Transverse colon (tissue), 4 donors: ENCODE results near the gene NFASC.

Source experiments
- EP300 ChIP-seq: sonication (generic); formaldehyde crosslinking; IDR thresholded peaks from one replicate; pipeline ENCODE4 v1.6.1; 2017; ENCODE audit warnings: antibody characterized with exemption, low read depth
- POLR2A ChIP-seq: fragments of 450-650 bp; IDR thresholded peaks from one replicate; pipeline ENCODE4 v1.6.1; 2016; ENCODE audit warnings: antibody characterized with exemption, mild to moderate bottlenecking, moderate library complexity
- POLR2AphosphoS5 ChIP-seq, 3 donors: sonication (generic); formaldehyde crosslinking; IDR thresholded peaks; one replicate each; pipeline ENCODE4 v1.6.1; 2016; ENCODE audit warnings: antibody characterized with exemption in 3 of 3
- TF ChIP-seq, protein P1 (sequence below), 5 experiments: fragments of 200-600 bp in 3 of 5; fragments of 450-650 bp in 2 of 5; sonication (generic) in 3 of 5; IDR thresholded peaks; 1 replicate in 2 of 5; 2 replicates in 3 of 5; pipeline ENCODE4 v1.5.1; 2016 to 2017; ENCODE audit warnings: antibody characterized with exemption in 5 of 5, inconsistent platforms in 3 of 5, mild to moderate bottlenecking in 2 of 5, moderate library complexity in 1 of 5

DNA sequence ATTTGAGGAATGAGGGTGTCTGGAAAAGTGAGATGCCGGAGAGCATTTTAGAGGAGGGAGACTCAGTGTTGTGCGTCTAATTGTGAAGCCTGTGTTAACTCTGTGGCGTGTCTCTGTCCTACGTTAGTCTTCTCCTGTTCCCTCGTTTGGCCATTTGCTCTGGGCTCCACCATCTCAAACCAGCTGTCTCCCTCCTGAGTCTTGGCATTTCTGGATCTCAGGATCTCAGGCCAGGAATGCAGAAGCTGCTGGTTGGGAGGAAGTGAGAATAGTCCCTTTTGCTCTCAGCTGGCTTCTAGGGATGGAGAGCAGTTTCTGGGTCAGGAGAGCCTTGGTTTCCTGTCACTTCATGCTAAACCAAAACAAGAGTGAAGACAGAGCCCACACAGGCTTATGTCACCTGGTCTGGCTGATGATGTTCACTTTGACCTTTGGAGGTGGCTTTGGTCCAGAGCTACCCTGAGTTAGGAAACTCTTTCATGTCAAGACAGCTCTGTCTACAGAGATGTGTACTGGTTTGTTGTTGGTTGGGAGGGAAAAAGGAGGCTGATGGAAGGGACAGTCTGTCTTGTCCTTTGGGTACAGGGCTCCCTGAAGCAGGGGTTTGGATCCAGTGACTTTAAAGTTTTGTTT, 859 bp downstream of the NFASC start:
- TF ChIP-seq, protein P1, sequence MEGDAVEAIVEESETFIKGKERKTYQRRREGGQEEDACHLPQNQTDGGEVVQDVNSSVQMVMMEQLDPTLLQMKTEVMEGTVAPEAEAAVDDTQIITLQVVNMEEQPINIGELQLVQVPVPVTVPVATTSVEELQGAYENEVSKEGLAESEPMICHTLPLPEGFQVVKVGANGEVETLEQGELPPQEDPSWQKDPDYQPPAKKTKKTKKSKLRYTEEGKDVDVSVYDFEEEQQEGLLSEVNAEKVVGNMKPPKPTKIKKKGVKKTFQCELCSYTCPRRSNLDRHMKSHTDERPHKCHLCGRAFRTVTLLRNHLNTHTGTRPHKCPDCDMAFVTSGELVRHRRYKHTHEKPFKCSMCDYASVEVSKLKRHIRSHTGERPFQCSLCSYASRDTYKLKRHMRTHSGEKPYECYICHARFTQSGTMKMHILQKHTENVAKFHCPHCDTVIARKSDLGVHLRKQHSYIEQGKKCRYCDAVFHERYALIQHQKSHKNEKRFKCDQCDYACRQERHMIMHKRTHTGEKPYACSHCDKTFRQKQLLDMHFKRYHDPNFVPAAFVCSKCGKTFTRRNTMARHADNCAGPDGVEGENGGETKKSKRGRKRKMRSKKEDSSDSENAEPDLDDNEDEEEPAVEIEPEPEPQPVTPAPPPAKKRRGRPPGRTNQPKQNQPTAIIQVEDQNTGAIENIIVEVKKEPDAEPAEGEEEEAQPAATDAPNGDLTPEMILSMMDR (IDR thresholded peaks at IDR 0.05), result no peak
- TF ChIP-seq POLR2A (no peak), POLR2AphosphoS5 (IDR thresholded peaks at IDR 0.05) (no peak), EP300 (no peak)
